SIG-M5 (cell line): ENCODE measurements around the gene SCN1A.
"Not testable (repeated sequence)": the region's sequence is repeated elsewhere in the genome, so short reads cannot be mapped to it uniquely, and the experiment has no call there.

ENCODE experiments used
- DNase-seq: peaks from one replicate; lab custom pipeline; 2025; lab: John Stamatoyannopoulos, UW

Gene SCN1A

DNA sequence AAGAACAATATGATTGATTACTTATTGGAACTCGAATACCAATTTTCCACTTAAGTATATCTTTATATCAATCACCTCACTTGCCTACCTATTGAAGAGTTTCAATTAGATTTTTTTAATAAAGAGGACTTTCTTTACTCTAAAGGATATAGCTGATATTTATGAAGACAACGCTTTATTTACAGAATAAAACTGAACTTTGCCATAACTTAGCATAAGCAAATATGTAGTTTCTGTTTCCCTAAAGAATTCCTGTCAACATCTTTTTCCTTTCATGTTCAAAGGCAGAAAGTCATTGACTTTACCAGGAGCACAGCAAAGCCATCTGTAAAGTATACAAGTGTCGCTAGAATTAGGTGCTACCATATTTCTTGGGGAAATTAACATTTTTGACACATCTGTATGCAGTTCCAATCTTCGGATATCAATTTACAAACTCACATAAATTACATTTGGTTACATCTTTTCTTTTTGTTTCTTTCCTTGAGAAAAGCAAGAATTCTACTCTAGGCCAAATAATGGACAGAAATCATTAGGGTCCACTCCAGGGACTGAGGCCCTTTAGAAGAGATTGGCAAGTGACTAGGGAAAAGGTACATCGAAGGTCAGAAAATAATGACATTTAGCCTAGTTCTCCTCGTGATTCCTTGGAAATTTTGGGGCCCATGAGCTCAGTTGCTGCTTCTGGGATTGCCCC is 7.5 kb upstream of the SCN1A start:
- no peak for DNase-seq

DNA sequence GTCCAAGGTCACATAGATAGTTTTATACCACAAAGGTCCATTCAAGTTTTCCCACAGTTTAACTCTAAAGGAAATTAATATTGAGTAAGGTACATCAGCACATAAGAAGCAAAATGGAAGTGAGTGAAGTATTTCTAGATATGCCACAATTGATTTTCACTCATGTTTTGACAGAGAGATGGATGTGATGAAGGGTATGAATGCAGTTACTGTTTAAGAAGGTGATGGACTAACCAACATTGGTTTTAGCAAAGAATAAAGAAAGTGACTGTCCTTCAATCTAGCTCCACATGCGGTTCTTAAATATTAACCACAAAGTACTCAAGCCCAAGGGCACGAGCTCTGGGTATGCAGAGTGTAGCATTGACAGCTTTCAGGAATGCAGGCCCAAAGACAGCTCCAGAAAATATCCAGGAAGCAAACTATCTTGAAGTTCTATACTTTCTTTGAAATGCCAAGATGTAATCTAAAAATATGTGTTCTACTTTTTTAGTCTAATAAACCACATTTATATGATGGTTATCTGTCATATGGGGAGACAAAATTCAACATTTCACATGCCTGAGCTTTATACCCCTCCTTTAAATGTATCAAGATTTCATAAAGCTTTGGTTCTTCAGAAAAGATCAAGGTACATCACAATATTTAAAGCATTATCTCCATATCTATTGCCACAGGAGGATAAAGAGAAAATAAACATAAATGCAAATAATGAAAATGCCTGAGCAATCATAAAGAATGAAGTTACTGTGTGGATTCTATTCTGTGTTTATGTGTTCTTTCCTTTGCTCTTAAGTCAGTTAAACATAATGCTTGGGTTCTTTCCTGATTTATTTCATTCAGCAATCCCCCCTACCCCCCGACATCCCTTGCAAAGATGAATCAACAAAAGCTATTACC is 6.7 kb upstream of the SCN1A start:
- no peak for DNase-seq

DNA sequence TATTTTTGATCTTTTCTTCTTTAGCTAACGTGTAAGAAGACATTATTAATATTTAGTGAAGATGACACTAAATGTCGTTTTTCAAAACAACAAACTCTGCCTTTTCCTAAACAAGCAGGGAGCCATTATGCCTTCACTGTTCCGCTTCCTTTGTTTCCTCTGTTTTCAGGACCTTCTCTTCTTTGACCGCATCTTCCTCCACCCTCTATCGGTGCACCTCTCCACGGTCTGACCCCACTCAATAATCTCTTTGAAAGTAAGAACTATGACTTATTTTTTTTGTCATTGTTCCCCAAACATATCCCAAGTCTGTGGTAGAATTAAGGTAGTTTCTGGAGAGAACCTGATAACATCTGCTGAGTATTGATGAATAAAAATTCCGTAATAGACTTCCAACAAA is 5.8 kb upstream of the SCN1A start:
- no peak for DNase-seq

DNA sequence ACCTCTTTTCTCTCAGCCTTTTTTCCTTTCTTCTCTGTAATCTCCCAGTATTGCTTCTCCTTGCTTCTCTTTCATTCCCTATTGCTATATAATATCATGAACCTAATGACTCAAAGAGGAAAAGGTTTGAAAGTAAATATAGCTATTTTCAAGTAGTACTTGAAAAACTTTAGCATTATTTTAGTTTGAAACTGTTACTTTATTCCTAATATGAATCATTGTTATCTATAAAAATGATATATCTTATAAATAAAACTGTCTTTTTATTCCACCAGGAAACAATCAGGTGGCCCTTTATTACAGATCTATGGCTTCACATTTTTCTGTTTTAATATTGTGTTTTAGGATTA is 311 bp upstream of the SCN1A start:
- DNase-seq, result no peak

DNA sequence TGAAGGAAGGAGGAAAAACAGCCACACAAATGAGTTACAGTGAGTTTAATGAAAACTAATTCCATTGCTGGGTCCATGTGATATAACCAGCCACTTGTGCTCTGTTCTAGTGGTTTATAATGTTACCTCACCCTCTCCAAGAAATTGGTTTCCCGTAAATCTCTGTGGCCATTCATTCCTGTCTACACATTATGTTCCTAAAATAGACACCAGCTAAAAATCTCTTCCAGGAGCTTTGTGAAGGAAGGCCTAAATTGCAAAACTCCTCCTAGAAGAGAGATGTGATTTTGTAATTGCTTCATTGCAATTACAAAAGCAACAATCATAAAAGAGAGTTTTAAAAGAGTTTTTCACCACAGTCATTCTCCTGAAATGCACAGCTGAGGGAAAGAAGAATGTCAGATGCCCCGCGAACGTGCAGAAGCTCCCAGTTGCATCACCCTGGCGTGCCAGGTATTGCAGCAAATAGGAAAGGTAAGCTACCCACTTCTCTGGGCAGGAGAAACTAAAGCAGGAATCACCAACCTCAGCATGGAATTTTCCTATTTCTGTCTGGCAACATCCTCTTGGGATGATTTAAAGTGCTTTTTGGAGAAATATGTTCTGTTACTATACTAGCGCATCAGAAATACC is 1.7 kb downstream of the SCN1A start:
- DNase-seq, result no peak

DNA sequence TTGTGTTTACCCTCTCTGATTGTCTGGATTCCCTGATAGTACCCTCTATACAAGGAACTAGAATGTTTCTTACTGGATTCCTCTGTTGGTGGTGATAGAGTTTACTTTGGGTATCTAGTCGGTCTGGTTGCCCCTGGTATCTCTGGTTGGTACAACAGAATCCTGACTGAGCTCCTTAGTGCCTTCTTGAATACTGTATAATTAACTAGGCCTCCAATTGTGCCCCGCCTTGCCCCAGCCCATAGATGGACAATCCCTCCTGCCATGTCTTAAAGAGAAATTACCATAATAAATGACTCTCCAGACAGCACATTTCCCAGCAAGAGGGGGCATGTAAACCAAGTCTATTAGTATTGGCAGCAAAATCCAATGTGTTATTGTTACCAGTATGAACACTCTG is 2.3 kb downstream of the SCN1A start:
- DNase-seq, result no peak

DNA sequence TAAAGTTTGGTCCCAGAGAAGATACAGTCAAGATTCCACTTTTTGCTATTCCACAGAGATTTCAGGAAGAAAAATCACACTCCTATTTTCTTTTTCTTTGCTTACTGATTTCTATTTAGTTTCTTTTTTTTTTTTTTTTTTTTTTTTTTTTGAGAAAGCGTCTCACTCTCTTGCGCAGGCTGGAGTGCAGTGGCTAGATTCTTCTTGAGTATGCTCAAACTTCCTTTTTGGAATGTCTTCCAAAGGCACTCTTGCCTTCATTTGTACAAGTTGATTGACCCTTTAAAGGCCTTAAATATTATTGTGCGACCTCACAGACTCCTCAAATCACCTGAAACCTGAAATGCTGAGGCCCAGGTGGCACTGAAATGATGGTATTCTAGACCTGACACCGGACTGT is 9.6 kb downstream of the SCN1A start:
- DNase-seq, result no peak

DNA sequence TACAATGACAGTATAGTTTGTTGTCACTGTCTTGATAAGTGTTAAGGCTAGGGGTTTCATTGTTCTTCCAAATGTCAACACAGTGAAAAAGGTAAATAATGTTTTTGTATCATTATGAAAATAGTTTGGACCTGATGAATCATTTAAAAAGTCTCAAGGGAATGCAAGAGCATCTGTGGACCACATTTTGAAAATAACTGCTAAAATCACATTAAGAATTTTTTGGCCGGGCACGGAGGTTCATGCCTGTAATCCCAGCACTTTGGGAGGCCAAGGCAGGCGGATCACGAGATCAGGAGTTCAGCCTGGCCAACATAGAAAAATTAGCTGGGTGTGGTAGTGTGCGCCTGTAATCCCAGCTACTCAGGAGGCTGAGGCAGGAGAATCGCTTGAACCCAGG is 10.3 kb downstream of the SCN1A start:
- DNase-seq, result no peak

DNA sequence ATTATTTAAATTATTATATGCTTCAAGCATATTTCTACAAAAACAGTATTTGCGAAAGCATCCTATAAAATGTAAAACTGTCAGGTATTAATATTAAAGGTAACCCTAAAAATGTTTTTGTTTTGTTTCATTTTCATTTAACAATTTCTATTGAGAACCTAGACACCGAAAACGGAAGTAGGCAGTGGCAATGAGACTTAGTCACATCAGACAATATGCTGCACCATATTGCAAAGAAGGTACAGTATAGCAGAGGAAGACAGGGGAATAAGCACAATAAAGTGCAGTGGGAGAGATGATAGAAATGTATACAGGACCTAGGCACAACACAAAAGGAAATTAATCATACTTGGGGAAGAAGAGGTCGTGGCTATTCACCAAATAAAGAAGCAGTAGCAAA is 12.2 kb downstream of the SCN1A start:
- no peak for DNase-seq

DNA sequence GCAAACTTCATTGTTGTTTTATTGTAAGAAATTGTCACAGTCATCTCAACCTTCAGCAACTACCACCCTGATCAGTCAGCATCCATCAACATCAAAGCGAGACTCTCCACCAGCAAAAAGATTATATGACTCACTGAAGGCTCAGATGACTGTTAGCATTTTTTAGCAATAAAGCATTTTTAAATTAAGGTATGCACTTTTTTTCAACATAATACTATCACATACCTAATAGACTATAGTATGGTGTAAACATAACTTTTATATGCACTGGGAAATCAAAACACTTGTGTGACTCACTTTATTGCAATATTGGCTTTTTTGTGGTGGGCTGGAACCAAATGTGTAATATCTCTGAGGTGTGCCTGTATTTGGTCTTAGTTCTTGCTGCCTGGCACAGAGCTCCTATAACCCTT is 15.6 kb downstream of the SCN1A start:
- no peak for DNase-seq

DNA sequence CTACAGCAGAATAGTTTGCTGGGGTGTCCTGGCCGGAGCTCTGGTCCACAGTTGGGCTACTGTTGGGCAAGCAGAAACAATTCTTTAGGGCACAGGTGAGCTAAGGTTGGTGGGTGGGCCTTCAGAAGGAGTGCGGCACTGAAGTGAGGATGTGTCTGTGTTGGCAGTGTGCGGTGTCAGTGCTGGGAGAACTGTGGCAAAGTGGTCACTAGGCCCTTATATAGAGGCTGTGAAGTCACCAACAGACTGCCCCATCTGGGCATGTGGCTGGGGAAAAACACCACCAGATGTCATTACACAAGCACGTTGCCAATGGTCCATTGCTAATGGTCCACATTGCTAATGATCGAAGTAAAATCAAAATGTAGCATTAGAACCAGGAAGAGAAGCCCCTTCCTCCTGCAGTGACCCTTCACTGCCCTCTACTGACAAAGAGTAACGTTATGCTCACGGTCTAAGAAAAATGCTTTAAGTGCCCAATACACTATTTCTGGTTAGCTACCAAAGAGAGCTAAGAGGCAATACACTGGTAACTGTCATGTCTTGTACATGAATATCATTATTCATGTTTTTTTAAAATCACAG is 21.3 kb downstream of the SCN1A start:
- no peak for DNase-seq

DNA sequence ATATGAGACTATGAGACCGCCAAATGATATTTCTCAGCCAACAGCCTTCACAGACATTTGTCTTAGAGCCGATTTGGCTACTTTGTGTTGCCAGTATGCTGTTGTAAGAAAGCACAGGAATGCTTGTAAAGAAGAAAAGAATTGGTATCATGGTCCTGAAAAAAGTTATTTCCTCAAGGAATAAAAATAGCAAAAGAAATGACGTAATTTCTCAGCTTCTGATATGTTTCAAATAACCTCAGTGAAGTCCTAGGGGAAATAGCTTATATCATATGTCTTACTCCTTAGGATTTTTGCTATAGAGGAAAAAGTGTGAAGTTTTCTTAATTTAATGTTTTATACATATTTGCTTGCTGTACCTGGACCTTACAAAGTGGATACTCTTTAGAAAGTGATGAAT is 23.0 kb downstream of the SCN1A start:
- no peak for DNase-seq

DNA sequence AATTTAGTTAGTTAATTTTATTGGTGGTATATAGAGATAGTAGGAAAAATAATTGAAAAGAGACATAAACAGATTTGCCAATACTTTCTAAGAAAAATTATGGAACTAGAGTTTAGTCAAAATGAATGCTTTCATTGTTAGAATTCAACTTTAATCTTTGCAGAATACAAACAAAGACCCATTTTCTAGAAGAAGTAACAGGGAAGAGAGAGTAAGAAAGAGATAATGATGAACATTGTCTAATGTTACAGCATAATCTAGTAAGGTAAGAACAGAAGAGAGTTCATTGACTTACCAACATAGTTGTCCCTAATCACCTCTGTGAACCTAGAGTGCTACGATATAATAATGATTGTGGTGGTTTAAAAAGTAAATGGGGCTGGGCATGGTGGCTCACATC is 23.7 kb downstream of the SCN1A start:
- DNase-seq, result no peak

DNA sequence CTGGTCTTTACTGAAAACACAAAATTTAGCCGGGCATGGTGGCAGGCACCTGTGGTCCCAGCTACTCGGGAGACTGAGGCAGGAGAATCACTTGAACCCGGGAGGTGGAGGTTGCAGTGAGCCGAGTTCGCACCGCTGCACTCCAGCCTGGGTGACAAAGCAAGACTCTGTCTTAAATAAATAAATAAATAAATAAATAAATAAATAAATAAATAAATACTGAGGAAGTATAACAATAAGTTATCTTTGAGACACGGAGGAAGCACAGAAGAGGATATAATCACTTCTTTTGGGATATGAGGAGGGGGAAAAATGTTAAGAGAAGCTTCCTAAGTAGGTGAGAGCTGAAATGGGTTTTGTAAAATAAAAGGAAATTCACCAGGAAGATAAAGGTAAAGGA is 24.5 kb downstream of the SCN1A start:
- not testable (repeated sequence) for DNase-seq

DNA sequence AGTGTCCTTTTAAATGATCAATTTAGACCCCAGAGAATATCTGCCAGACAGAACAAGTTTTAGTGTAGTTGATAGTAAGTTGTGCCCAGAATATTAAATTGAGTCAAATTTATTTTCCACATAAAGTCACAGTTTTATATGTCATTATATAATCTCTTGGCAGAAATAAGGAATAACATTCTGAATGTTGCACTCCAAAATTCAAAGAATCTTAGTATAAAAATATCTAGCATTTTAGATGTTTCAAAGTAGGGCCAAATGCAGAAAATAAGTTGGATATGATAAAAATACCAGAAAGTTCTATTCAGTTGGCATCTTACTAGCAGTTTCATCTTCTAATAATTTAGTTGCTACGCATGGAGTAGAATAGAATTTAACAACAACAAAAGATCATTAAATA is 33.5 kb downstream of the SCN1A start:
- DNase-seq, result no peak

DNA sequence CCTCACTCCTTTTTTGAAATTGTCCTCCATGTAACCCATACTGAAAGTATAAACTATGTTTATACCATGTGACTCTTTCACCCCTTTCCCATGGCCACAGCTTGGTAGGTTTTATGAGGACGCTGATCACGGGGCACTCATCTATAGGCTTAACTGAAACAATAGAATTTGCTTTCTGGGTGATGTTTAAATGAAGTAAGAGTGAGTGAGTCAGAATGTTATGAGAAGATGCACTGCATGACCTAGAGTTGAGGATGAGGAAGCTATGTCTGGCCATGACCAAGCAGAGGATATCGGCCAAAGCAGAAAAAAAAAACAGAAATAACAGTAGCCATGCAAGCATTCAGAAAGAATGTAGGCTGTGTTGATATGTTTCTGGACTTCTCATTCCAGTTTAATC is 34.9 kb downstream of the SCN1A start:
- no peak for DNase-seq

DNA sequence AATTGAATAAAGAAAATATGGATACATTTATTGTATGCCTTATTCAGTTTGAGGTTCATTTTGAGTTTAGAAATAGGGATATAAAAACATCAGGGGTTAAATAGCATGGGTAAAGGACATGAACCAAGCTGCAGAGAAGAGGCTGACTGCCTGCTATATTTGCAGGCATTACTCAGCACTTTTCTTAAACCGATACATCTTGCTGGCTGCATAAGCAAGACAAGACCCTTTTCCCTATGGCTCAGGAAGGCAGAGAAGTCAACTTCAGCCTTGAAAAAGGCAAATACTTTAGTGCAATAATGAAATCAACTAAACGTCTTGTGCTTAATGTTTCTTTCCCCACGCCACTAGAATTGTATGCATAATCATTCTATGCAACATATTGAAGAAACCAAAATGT is 36.4 kb downstream of the SCN1A start:
- DNase-seq, result no peak

DNA sequence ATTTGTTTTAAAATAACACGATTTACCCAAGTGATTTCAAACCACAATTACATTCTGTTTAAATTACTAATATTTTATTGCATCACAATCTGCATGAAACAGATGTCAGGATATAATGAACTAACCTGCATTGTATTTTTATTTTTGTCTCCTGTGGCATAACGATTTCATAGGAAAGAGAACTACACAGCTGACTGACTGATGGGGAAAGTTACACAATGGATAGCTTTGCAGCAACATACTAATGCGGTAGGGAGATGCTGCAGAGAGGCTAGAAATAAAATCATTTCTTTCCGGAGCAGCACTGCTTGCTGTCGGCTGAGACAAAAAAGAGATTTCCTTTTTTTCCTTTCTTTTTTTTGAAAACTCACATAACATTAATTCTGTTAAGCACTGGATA is 36.9 kb downstream of the SCN1A start:
- DNase-seq, result no peak

DNA sequence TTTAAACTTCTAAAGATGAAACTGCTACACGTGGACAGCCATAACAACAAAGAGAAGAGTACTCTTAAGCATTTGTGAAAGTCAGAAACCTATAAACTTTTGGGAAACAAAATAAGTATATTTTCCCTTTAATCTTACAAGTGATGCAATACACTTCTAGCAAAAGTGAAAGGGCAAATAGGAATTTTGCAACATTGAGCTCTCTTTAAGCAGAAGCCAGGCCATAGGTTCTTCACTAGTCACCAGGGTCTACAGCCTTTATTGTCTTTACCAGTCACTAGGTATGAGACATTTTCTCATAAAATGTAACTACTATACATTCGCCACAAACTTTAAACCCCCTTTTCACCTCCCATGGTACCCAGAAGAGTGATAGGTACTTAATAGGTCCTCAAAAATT is 37.5 kb downstream of the SCN1A start:
- DNase-seq, result no peak

DNA sequence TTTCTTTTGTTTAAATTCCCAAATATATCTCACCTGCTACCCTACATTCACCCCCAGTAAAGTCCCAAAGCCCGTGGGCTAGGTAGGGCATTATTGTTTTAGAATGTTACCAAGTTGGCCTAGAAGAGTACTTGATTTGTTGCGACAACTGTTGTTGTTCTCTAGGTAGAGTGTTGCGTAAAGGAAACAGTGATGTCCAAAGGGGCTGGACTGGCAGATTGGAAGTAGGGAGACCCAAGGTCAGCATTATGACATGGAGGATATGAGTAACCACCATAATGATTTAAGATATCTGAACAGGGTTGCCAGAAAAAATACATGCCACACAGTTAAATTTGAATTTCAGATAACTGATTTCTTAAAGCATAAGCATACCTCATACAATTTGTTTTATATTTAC is 39.2 kb downstream of the SCN1A start:
- no peak for DNase-seq

DNA sequence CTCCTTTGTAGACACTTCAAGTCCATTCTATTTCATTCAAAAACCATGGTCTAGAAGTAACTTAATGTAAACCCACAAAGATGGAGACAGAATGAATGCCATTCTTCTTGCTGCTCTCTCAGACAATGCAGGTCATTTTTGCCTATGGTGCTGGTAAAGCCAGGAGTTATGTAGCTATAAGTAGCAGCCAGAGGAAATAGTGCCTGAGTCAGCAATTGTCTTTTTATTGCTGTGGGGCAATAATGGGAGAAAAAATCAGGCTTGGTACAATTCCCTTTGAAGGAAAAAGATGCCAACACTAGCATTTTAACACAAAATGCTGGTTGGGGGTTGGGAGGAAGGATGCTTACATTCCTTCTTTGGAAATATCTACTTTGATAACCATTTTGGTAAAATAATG is 43.5 kb downstream of the SCN1A start:
- no peak for DNase-seq

DNA sequence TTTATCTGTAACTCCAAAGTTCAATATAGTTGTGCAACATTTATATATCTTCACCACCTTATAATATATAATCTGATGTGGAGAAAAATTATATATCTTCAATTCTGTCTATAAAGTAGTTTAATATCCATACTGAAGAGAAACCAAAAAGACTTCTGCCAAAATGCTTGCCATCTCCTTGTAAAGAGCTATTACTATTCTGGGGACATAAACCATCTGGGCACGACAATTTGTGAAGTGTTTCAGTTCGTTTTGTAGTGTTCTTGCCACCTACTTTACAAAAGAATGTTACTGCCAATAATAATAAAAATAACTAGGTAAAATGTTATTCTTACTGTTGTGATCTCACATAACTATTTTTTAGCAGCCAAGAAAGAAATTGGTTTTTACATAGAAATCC is 45.1 kb downstream of the SCN1A start:
- no peak for DNase-seq

DNA sequence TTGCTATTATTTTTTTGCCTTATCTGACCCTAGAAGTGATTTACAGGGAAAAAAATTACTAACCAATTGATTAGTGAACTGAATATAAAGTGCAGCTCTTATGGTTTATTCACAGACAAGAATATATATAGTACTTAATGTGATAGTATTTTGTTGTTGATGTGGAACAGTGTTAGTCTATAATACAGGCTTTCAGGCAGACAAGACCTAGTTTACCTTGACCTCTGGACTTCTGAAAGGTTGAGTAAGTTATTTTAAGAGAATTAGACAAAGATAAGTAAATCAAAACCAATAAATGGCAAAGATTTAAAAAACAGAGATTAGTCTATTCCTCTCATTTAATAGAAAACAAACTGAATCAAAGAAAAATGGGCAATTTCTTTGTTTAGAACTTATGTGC is 46.0 kb downstream of the SCN1A start:
- DNase-seq, result no peak
